Upper lobe of right lung (tissue), 1 donor: Measurements from ENCODE around the gene FADS6. TPM values are rescaled to one million over a fixed set of nuclear protein-coding genes. Genes with fewer than 3 reads are reported as not detected.

ENCODE experiments used
- ATAC-seq: fragments of 200-7000 bp; cut with Tn5 transposase; one replicate; pipeline ENCODE4 v1.9.1; 2020; ENCODE audit warnings: mild to moderate bottlenecking, moderate library complexity
- DNase-seq: peaks from one replicate; pipeline ENCODE4 v3.0.0-alpha.2; 2020
- H3K27ac ChIP-seq: fragments of 200-600 bp; one replicate; pipeline ENCODE4 v1.8.0; 2022
- H3K27me3 ChIP-seq: fragments of 200-600 bp; one replicate; pipeline ENCODE4 v1.8.0; 2022; ENCODE audit warnings: mild to moderate bottlenecking
- H3K36me3 ChIP-seq: fragments of 200-600 bp; one replicate; pipeline ENCODE4 v1.8.0; 2022
- H3K4me1 ChIP-seq: fragments of 200-600 bp; one replicate; pipeline ENCODE4 v1.8.0; 2022
- H3K4me3 ChIP-seq: fragments of 200-600 bp; one replicate; pipeline ENCODE4 v1.8.0; 2022; ENCODE audit warnings: mild to moderate bottlenecking
- H3K9me3 ChIP-seq: fragments of 200-600 bp; one replicate; pipeline ENCODE4 v1.8.0; 2022
- intact Hi-C: fragments of 100-400 bp; cut with DNase I; formaldehyde crosslinking; loops from one replicate; pipeline ENCODE4 v1.11.0; 2022
- total RNA-seq: library from RNA; stranded (reverse); fragmentation: NEBNext Ultra II Directional; extraction: Animal tissue kit (Norgen Biotek cat#: 25700); gene quantifications from one replicate; pipeline ENCODE4 v1.2.1, GENCODE V29; 2021
- TF ChIP-seq, protein P1 (sequence below): fragments of 200-600 bp; IDR thresholded peaks from one replicate; pipeline ENCODE4 v1.8.0; 2022; ENCODE audit warnings: antibody characterized with exemption
- donor health status: DM: no; HTN: yes; CAD: no; lungs with severe emphysema.

FADS6 gene
- total RNA-seq, 1 donor from 2014 or later, result not detected

DNA sequence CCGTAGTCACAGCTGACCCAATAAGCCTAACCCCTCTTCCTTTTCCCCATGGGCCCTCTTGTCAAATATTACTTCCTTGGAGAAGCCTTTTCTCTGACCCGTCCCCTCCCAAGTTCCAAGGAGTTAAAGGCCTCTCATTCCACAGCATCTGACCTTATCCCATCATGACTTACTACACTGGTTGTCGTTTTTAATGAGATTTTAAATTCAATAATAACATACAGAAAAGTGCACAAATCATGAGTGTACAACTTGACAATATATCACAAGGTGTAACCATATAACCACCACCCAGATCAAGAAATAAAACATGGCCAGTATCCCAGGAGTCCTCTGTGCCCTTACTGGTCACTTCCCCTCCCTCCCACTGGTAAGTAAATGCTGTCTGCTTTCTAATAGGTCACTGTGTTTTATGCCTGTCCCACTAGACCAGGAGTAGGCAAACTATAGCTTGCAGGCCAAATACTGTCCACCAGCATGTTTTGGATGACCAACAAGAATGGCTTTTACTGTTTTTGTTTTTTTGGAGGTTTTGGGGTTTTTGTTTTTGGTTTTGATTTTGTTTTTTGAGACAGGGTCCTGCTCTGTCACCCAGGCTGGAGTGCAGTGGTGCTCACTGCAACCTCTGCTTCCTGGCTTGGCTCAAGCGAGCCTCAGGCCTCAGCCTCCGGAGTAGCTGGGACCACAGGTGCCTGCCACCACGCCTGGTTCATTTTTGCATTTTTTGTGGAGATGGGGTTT, 19.4 kb downstream of the FADS6 start:
- Histone ChIP-seq H3K27me3 (no peaks in the 10 kb centered on the region), H3K36me3 (no peaks in the 10 kb centered on the region), H3K27ac (peak overlapping the region; percentile 92), H3K9me3 (no peaks in the 10 kb centered on the region), H3K4me3 (peak overlapping the region; percentile 64), H3K4me1 (peaks cover 15% of the 10 kb centered on the region)
- intact Hi-C loops, result no loop called here
- TF ChIP-seq, protein P1, sequence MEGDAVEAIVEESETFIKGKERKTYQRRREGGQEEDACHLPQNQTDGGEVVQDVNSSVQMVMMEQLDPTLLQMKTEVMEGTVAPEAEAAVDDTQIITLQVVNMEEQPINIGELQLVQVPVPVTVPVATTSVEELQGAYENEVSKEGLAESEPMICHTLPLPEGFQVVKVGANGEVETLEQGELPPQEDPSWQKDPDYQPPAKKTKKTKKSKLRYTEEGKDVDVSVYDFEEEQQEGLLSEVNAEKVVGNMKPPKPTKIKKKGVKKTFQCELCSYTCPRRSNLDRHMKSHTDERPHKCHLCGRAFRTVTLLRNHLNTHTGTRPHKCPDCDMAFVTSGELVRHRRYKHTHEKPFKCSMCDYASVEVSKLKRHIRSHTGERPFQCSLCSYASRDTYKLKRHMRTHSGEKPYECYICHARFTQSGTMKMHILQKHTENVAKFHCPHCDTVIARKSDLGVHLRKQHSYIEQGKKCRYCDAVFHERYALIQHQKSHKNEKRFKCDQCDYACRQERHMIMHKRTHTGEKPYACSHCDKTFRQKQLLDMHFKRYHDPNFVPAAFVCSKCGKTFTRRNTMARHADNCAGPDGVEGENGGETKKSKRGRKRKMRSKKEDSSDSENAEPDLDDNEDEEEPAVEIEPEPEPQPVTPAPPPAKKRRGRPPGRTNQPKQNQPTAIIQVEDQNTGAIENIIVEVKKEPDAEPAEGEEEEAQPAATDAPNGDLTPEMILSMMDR, result no peak
- DNase-seq, result no peak
- ATAC-seq, result no peak

DNA sequence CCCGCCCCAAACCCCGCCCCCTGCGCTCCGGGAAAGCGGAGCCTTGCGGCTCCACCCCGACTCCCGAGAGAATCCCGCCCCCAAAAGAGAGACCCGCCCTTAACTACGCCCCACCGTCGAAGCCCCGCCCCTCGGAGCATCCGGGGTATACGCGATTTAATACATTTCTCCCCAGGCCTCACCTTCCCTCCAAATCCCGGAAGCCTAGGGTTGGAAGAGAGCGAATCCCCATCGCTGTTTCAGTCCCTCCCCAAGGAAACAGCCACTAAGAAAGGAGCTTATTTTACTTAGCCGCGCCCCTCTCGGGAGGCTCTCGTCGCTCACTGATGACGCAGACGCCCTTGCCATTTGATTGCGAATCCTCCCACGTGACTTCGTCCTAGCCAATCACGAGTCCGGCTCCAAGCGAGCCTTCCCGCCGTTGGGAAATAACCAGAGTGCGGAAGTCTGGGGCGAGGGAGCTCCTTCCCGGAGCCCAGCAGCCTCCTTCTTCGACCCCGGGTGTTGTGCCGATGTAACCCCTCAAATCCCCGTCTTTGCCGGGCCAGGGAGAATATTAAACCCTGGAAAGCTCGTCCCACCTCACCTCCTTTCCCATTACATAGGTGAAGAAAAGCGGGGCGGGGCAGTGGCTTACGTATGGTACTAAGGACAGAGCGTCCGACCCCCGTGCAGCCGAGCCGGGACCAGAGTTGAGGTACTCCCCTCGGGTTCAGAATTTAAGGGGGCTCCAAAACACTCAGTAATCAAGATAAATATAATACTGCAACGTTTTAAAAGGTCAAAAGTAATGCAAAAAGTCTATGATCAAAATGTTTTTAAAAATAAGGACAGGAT, 20.2 kb downstream of the FADS6 start:
- Histone ChIP-seq H3K9me3 (no peaks in the 10 kb centered on the region), H3K4me3 (peak overlapping the region; percentile 64), H3K27me3 (no peaks in the 10 kb centered on the region), H3K4me1 (peaks cover 15% of the 10 kb centered on the region), H3K27ac (peak overlapping the region; percentile 92), H3K36me3 (no peaks in the 10 kb centered on the region)
- TF ChIP-seq, protein P1, result no peak
- ATAC-seq (peak; percentile 96), DNase-seq (peak; percentile 99)
- intact Hi-C loops, result no loop called here

DNA sequence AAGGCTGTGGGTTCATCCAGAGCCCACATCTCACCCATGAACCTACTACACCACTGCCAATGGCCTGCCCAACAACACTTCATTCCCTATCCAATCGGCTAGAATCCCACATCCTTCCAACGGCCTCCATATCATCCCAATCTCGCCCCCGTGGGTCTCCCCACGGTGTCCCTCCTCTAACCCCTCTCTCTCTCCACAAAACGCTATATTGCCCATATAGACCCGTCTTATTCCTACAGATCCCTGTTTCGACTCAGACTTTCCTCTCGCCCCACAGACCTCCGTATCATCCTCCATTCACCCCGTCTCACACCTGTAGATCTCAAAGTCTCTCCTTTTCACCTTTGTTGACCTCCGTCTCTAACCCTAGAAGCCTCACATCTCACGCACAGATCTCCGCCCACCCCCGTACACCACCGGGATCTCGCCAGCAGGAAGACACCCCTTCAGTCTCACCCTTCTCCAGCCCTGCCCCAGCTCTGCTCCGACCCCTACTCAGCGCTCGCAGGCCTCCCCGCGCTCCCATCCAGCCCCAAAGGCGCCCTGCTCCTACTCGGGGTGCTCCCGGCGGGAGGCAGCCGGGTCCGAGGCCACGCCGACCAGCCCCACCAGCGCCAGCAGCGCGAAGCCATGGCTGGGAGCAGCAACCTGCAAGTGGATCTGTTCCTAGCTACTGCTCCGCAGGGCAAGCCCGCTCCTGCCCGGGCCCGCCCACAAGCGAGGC, 21.0 kb downstream of the FADS6 start, which contains the start of gene FDXR:
TSS of gene FDXR (minus strand) at position 682 of the 724 bp plus-strand sequence. CDS start at position 632, 50 bp downstream.
- H3K4me1 ChIP-seq, result peaks cover 15% of the 10 kb centered on the region
- peak within 1 kb of the TSS; percentile 64 for H3K4me3 ChIP-seq
- no peaks in the 10 kb centered on the region for H3K27me3 ChIP-seq
- DNase-seq, result no peak
- intact Hi-C loops, result no loop called here
- H3K9me3 ChIP-seq, result no peaks in the 10 kb centered on the region
- no peaks in the 10 kb centered on the region for H3K36me3 ChIP-seq
- TF ChIP-seq, protein P1, result no peak
- ATAC-seq, result no peak
- peak within 1 kb of the TSS; percentile 92 for H3K27ac ChIP-seq

DNA sequence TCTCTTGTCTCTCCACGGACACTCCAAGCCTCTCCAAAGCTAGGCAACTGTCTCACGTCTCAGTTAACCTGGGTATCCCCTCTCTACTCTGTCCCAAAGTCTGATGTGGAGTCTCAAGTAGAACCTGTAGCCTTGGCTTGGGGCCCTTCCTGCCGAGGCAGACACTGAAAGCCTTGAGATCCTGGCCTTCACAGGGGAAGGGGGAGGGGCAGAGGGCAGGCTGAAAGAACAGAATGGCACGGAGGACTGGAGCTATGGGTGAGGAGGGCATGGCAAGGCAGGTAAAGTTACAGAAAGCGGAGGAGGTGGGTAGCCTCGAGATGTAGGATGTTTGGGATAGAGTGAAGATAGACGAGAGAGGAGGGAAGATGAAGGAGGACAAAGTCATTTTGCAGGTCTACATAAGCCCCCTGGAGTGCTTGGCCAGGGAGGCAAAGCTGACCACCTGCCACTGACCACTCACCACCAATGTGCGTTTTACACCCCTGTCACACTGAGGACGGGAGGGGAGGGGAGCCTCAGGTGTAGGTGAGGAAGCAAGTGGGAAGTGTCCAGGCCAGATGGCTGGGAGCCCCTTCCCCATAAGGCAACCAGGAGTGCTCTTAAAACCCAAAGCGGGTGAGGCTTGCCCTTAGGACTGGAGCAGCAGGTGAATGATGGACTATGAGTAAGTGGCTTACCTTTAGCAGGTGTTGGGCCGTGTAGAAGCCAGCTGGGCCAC, 21.9 kb downstream of the FADS6 start:
- DNase-seq, result no peak
- no peaks in the 10 kb centered on the region for H3K9me3 ChIP-seq

More for the DNA sequence above, 21.9 kb downstream of the FADS6 start:
- no peaks in the 10 kb centered on the region for H3K27me3 ChIP-seq
- intact Hi-C loops, result no loop called here
- H3K4me3 ChIP-seq, result peak overlapping the region; percentile 64
- H3K27ac ChIP-seq, result no peak overlapping the region
- H3K4me1 ChIP-seq, result peaks cover 15% of the 10 kb centered on the region
- TF ChIP-seq, protein P1, result no peak
- H3K36me3 ChIP-seq, result no peaks in the 10 kb centered on the region
- no peak for ATAC-seq
